Measurements from ENCODE around the gene ACTN4. TPM values are rescaled to one million over a fixed set of nuclear protein-coding genes. Genes with fewer than 3 reads are reported as not detected.
"Not testable (repeated sequence)": the region's sequence is repeated elsewhere in the genome, so short reads cannot be mapped to it uniquely, and the experiment has no call there.

ACTN4 gene
- 100 to 1,000 TPM; 191 to 479 (median 365) TPM for total RNA-seq

DNA sequence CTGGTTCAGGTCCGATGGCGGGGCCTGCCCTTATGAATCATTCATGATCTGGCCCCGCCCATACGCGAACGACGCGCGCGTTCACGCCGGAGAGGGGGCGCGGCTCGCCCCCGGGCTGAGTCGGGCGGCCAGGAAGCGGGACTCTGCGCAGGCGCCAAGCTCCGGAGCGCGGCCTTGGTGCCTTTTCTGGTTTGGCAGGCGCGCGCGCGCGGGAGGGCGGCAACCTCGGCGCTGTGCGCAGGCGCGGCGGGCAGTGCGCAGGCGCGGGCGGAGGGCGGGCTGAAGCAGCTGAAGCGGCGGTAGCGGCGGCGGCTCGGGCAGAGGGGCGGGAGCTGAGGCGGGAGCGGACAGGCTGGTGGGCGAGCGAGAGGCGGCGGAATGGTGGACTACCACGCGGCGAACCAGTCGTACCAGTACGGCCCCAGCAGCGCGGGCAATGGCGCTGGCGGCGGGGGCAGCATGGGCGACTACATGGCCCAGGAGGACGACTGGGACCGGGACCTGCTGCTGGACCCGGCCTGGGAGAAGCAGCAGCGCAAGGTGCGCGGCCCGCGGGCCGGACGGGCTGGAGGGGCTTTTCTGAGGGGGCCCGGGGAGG lies at the start of gene ACTN4:
Gene ACTN4, plus strand, starts transcription at position 282 of the 598 bp plus-strand sequence. Its CDS starts 97 bp downstream, at position 379.
- Histone ChIP-seq H3K4me3 (replicated peaks in 1 of 3) (peak within 1 kb of the TSS; percentile 85 to 99 (median 99)), H3K9me3 (no peaks in the 10 kb centered on the region), H3K36me3 (no peaks in the 10 kb centered on the region), H3K4me1 (peaks cover 29 to 36% of the 10 kb centered on the region in 2 donors), H3K27ac (peak within 1 kb of the TSS; percentile 96 to 97 (median 97)), H3K27me3 (no peaks in the 10 kb centered on the region)
- peak; percentile 98 to 100 for TF ChIP-seq POLR2A (IDR thresholded peaks at IDR 0.05)
- TF ChIP-seq, protein P1, sequence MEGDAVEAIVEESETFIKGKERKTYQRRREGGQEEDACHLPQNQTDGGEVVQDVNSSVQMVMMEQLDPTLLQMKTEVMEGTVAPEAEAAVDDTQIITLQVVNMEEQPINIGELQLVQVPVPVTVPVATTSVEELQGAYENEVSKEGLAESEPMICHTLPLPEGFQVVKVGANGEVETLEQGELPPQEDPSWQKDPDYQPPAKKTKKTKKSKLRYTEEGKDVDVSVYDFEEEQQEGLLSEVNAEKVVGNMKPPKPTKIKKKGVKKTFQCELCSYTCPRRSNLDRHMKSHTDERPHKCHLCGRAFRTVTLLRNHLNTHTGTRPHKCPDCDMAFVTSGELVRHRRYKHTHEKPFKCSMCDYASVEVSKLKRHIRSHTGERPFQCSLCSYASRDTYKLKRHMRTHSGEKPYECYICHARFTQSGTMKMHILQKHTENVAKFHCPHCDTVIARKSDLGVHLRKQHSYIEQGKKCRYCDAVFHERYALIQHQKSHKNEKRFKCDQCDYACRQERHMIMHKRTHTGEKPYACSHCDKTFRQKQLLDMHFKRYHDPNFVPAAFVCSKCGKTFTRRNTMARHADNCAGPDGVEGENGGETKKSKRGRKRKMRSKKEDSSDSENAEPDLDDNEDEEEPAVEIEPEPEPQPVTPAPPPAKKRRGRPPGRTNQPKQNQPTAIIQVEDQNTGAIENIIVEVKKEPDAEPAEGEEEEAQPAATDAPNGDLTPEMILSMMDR (IDR thresholded peaks at IDR 0.05): no peak
- intact Hi-C loops (cut with DNase I): loop anchor here (5.0 kb wide), 1 partner anchor 85 kb away; no protein-coding TSS in a partner anchor
- 0% methylated on average over 3 to 33 of the region's 77 CpGs for WGBS, 2 donors
- DNase-seq: peak; percentile 99 to 100

DNA sequence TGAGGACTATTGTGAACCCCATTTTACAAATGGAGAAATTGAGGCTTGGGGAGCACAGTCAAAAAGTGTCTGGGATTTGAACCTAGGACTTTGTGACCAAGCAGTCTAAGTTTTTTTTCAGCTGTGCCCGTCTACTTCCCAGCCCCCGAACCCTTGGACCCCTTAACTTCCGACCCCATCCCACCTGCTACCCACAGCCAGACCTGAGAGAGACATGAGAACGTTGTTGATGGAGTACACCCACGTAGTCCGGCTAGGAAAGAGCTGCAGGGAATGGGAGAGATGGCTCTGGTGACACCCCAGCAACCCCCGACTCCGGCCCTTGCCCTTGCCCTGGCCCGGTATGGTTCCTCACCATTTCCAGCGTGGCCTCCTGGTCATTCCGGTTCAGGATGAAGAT lies 47.7 kb upstream of the ACTN4 start:
- Histone ChIP-seq H3K27ac (no peak overlapping the region), H3K9me3 (no peaks in the 10 kb centered on the region), H3K4me3 (replicated peaks in 1 of 3) (no peak overlapping the region), H3K27me3 (no peaks in the 10 kb centered on the region), H3K4me1 (peaks cover 2 to 6% of the 10 kb centered on the region in 2 donors), H3K36me3 (no peaks in the 10 kb centered on the region)
- intact Hi-C loops (cut with DNase I): no loop called here
- WGBS, 2 donors: 87 to 96% methylated on average over 11 of the region's 11 CpGs
- no peak for TF ChIP-seq POLR2A (IDR thresholded peaks at IDR 0.05)
- TF ChIP-seq, protein P1 (IDR thresholded peaks at IDR 0.05): no peak
- no peak for DNase-seq

DNA sequence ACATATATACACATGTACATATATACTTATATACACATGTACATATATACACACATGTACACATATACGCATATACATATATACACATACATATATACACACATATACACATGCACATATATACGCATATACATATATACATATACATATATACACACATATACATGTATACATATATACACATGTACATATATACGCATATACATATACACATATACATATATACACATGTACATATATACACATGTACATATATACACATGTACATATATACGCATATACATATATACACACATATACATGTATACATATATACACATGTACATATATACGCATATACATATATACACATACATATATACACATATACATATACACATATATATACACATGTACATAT lies 44.6 kb upstream of the ACTN4 start:
- H3K4me3 ChIP-seq (replicated peaks in 1 of 3); H3K27ac ChIP-seq; intact Hi-C loops (cut with DNase I); H3K9me3 ChIP-seq; DNase-seq; H3K27me3 ChIP-seq; H3K36me3 ChIP-seq; H3K4me1 ChIP-seq: not testable (repeated sequence)
- 95 to 96% methylated on average over 5 of the region's 5 CpGs for WGBS, 2 donors

DNA sequence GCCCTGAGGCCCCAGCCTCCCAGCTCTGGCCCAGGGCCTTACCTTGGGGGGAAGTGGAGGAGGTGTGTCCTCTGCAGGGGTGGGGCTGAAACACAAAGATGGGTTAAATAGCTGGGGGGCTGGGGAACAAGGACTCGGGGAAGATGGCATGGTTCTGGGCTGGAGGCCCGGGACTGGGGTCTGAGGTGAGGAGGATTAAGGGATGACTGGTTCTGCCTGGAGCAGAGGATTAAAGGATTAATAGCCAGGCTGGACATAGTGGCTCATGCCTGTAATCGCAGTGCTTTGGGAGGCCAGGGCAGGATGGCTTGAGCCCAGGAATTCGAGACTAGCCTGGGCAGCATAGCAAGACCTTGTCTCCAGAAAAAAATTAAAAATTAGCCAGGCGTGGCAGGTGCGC lies 41.3 kb upstream of the ACTN4 start:
- 69 to 74% methylated on average over 6 of the region's 6 CpGs for WGBS, 2 donors
- Histone ChIP-seq H3K36me3 (no peaks in the 10 kb centered on the region), H3K9me3 (no peaks in the 10 kb centered on the region), H3K4me1 (no peaks in the 10 kb centered on the region), H3K27ac (no peak overlapping the region), H3K4me3 (replicated peaks in 1 of 3) (no peak overlapping the region), H3K27me3 (no peaks in the 10 kb centered on the region)
- intact Hi-C loops (cut with DNase I): no loop called here
- no peak for TF ChIP-seq POLR2A (IDR thresholded peaks at IDR 0.05)
- TF ChIP-seq, protein P1 (IDR thresholded peaks at IDR 0.05): no peak
- no peak for DNase-seq

DNA sequence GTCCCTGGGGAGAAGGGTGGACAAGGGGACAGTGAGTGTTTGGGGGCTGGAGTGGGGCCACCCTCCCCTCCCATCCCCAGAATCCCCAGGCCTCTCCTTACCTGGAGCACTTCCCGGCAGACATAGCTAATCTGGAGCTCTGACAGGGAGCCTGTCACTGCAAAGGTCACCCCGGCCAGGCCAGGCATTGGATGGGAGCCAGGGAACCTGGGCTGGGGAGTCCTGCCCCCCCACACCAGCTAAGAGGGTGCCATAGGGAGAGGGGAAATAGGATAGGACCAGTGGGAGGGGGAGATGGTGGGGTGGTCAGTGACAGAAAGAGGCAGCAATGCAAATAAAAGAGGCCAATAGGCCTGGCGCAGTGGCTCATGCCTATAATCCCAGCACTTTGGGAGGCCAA lies 33.2 kb upstream of the ACTN4 start:
- H3K36me3 ChIP-seq: no peaks in the 10 kb centered on the region
- H3K27me3 ChIP-seq: no peaks in the 10 kb centered on the region
- no peak for DNase-seq
- no peak overlapping the region for H3K4me3 ChIP-seq (replicated peaks in 1 of 3)
- TF ChIP-seq, protein P1 (IDR thresholded peaks at IDR 0.05): no peak
- TF ChIP-seq POLR2A (IDR thresholded peaks at IDR 0.05): no peak
- 53 to 71% methylated on average over 3 of the region's 3 CpGs for WGBS, 2 donors
- H3K27ac ChIP-seq: no peak overlapping the region
- intact Hi-C loops (cut with DNase I): no loop called here
- no peaks in the 10 kb centered on the region for H3K9me3 ChIP-seq
- peaks cover 6 to 9% of the 10 kb centered on the region in 2 donors for H3K4me1 ChIP-seq
